ENCODE data around the gene C19orf33.

DNA sequence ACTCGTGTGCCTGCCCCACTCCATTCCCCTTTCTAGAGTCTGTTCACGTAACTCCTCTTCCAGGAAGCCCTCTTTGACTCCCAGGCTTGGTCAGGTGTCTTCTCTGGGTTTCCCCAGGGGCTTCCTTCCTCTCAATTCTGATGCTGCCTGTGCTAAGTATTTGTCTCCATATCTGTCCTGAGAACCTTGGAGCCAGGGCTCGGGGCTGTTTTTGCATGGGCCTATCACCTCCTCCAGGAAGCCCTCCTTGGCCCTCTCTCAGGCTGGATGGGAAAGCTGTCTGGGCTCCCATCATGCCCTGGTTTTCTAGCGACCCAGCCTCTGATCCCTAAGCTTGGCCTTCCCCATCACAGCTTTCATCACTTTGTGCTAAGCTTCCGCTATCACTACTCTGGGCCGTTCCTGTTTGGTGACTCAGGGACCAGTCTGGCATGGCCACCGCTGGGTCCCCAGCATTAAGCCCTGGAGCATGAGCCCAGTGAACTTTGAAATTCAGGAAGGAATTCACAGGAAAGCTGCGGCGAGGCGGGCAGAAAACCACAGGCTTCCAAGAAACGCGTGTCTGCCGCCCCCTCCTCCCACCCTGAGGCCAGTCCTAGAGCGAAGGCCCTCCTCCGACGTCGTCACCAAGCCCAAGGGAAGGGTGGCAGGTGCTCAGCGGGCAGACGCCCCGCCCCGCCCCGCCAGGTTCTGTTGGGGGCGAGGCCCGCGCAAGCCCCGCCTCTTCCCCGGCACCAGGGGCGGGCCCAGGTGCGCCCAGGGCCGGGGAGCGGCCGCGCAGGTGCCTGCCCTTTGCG is 40.2 kb upstream of the C19orf33 start:
- TF ChIP-seq TAF1 (IDR thresholded peaks at IDR 0.05; ENCODE audit: control insufficient read depth, extremely low read depth, insufficient read depth, low read length, severe bottlenecking) (no peak), U2AF1 (optimal IDR thresholded peaks at IDR 0.05; ENCODE audit: low read depth, low read length) (no peak)

Data from K562 (cell line).